Measurements from ENCODE around the gene GRID1. TPM values are rescaled to one million over a fixed set of nuclear protein-coding genes. Genes with fewer than 3 reads are reported as not detected.

The GRID1 gene
- total RNA-seq, 1 donor from 2014 or later, result 0.22 TPM

DNA sequence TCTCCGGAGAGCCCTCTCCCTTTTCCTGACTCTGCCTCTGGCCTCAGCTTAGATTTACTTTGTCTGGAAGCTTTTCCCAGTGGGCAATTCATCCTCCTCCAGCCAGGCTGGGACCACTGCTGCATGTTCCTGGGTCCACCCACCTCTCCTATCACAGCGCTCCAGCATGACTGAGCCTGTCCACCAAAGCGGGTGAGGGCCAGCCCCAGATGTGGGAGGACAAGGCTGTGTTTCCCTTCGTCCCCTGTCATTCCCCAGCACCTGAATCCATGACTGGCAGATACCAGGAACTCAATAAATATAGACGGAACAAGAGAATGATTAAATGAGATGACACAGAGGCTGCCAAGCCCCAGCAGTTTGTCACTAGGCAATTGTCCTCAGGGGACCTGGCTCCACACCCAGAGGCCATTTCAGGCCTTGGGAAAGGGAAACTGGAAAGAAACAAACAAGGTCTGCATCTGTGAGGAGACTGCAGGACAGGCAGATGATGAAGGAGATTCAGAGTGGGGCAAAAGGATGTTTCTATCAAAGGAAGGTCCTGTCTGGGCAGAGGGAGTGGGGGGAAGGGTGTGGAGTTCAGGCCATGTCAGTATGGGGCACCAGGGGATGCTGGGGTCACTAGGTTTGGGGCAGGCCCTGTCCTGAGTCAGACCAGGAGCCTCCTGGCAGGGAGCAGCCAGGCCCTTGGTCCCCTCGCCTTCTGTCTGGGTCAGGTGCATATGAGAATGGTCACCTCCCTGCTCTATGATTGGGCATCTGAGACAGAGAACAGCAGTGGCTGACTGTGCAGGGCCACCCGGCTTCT, 576.4 kb downstream of the GRID1 start:
- Mint-ChIP-seq H3K4me3 (ENCODE audit: low read depth) (no peak overlapping the region), H3K9me3 (ENCODE audit: low read depth) (no peaks in the 10 kb centered on the region), H3K27me3 (peaks cover 10% of the 10 kb centered on the region), H3K36me3 (ENCODE audit: insufficient read depth) (no peaks in the 10 kb centered on the region), H3K27ac (no peak overlapping the region), H3K4me1 (ENCODE audit: low read depth) (no peaks in the 10 kb centered on the region)
- no peak for DNase-seq (ENCODE audit: low spot score, unreplicated experiment)
- TF ChIP-seq, protein P1, sequence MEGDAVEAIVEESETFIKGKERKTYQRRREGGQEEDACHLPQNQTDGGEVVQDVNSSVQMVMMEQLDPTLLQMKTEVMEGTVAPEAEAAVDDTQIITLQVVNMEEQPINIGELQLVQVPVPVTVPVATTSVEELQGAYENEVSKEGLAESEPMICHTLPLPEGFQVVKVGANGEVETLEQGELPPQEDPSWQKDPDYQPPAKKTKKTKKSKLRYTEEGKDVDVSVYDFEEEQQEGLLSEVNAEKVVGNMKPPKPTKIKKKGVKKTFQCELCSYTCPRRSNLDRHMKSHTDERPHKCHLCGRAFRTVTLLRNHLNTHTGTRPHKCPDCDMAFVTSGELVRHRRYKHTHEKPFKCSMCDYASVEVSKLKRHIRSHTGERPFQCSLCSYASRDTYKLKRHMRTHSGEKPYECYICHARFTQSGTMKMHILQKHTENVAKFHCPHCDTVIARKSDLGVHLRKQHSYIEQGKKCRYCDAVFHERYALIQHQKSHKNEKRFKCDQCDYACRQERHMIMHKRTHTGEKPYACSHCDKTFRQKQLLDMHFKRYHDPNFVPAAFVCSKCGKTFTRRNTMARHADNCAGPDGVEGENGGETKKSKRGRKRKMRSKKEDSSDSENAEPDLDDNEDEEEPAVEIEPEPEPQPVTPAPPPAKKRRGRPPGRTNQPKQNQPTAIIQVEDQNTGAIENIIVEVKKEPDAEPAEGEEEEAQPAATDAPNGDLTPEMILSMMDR (IDR thresholded peaks at IDR 0.05; ENCODE audit: unreplicated experiment), result no peak

DNA sequence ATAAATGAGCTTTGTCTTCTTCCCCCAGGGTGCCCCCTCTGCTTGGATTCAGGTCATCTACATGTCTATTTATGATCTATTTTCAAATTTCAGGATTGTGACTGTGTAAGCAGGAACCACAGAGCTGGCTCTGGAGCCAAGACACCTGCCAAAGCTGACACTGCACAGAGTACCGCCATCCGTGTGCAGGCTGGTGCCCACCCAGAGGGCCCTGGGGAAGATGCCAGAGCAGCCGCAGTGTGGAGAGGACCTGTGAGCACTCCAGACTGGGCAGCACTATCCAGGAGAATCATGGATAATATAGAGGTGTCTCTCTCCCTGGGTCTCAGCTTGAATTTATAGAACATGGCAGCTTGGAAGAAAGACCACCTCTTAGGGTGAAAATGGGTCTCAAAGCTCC, 577.5 kb downstream of the GRID1 start:
- H3K27me3 Mint-ChIP-seq, result peaks cover 10% of the 10 kb centered on the region
- no peaks in the 10 kb centered on the region for H3K9me3 Mint-ChIP-seq (ENCODE audit: low read depth)
- H3K4me3 Mint-ChIP-seq (ENCODE audit: low read depth), result no peak overlapping the region
- no peak overlapping the region for H3K27ac Mint-ChIP-seq
- H3K36me3 Mint-ChIP-seq (ENCODE audit: insufficient read depth), result no peaks in the 10 kb centered on the region
- TF ChIP-seq, protein P1 (IDR thresholded peaks at IDR 0.05; ENCODE audit: unreplicated experiment), result no peak
- no peak for DNase-seq (ENCODE audit: low spot score, unreplicated experiment)
- H3K4me1 Mint-ChIP-seq (ENCODE audit: low read depth), result no peaks in the 10 kb centered on the region

DNA sequence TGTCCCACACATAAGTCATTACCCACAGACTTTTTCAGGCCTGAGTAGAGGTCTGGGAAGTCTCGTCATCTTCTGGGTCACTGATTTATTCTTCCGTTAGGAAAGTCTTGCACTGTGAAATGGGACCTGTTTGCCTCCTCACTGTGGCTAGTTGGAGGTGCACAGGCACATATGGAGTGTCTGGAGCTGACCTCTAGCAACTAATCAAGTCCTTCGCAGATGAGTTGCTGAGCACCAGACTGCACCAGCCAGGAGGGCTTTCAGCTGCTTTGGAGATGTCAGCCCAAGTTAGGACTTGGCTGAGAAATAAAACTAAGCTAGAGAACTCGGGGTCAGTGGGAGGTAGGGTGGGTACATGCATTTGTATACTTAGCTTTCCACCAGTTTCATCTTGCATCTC, 578.0 kb downstream of the GRID1 start:
- H3K4me3 Mint-ChIP-seq (ENCODE audit: low read depth), result no peak overlapping the region
- no peak overlapping the region for H3K27ac Mint-ChIP-seq
- TF ChIP-seq, protein P1 (IDR thresholded peaks at IDR 0.05; ENCODE audit: unreplicated experiment), result no peak
- H3K27me3 Mint-ChIP-seq, result peaks cover 10% of the 10 kb centered on the region
- no peak for DNase-seq (ENCODE audit: low spot score, unreplicated experiment)
- H3K36me3 Mint-ChIP-seq (ENCODE audit: insufficient read depth), result no peaks in the 10 kb centered on the region
- no peaks in the 10 kb centered on the region for H3K9me3 Mint-ChIP-seq (ENCODE audit: low read depth)
- no peaks in the 10 kb centered on the region for H3K4me1 Mint-ChIP-seq (ENCODE audit: low read depth)

DNA sequence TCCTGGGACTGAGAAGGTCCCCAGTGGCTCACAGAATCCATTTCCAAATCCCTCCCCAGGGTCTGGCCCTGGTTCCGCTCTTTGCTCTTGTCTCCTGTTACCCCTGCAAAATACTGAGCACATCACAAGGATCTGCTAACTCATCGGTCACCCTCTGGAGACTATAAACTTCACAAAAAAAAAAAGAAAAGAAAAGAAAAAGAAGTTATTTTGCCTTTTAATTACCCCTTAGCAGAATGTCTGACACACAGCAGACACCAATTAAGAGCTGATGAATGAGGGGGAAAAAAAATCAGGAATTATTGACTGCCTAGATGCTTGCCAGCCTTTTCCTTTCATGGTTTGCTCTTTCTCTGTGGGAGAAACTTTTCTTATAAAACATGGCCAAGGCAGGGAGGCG, 578.7 kb downstream of the GRID1 start:
- H3K4me1 Mint-ChIP-seq (ENCODE audit: low read depth), result no peaks in the 10 kb centered on the region
- no peak overlapping the region for H3K27ac Mint-ChIP-seq
- H3K36me3 Mint-ChIP-seq (ENCODE audit: insufficient read depth), result no peaks in the 10 kb centered on the region

DNA sequence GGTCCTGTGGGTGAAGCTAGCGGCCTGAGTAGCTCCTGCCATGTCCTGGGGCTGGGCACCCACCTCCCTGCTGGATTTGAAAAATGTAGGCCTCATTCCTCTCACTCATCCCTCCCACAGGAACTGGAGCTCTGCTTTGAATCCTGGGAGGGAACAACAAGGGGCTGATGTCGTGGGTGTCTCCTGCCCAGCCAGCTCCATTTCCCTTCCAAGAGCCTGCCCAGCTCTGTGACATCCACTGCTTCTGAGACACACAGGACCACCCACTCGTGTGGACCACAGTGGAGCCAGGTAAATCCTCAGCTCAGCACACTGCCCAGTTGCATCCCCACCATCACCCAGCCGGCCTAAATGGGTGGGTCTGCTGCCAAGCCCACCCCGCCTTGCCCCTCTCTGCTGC, 579.2 kb downstream of the GRID1 start:
- DNase-seq (ENCODE audit: low spot score, unreplicated experiment), result no peak
- Mint-ChIP-seq H3K27me3 (peaks cover 16% of the 10 kb centered on the region), H3K4me1 (ENCODE audit: low read depth) (no peaks in the 10 kb centered on the region), H3K36me3 (ENCODE audit: insufficient read depth) (no peaks in the 10 kb centered on the region), H3K9me3 (ENCODE audit: low read depth) (no peaks in the 10 kb centered on the region), H3K27ac (no peak overlapping the region), H3K4me3 (ENCODE audit: low read depth) (no peak overlapping the region)
- TF ChIP-seq, protein P1 (IDR thresholded peaks at IDR 0.05; ENCODE audit: unreplicated experiment), result no peak

More for the DNA sequence above, 578.7 kb downstream of the GRID1 start:
- Mint-ChIP-seq H3K9me3 (ENCODE audit: low read depth) (no peaks in the 10 kb centered on the region), H3K4me3 (ENCODE audit: low read depth) (no peak overlapping the region), H3K27me3 (peaks cover 11% of the 10 kb centered on the region)
- DNase-seq (ENCODE audit: low spot score, unreplicated experiment), result no peak
- TF ChIP-seq, protein P1 (IDR thresholded peaks at IDR 0.05; ENCODE audit: unreplicated experiment), result no peak

Data from progenitor cell of endocrine pancreas (in vitro differentiated cells).